A673 (cell line): Measurements from ENCODE around the gene XPA. TPM values are rescaled to one million over a fixed set of nuclear protein-coding genes. Genes with fewer than 3 reads are reported as not detected.

Experiments
- BruUV-seq: library from RNA; stranded (reverse); fragments of 400-500 nt; replicated peaks from 2 replicates; lab custom pipeline; 2021; lab: Mats Ljungman, UMichigan
- CTCF ChIA-PET: fragments of 300-600 bp; sonication (Branson Sonifier 250); formaldehyde crosslinking; loops from one replicate; lab custom pipeline; 2022; ENCODE audit warnings: antibody characterized with exemption; lab: Charles Lee
- POLR2A ChIA-PET: fragments of 300-600 bp; sonication (Branson Sonifier 250); formaldehyde crosslinking; loops from one replicate; lab custom pipeline; 2022; ENCODE audit warnings: antibody characterized with exemption; ENCODE audit not compliant: low non-redundant PET; lab: Charles Lee
- DNase-seq: peaks from one replicate; pipeline ENCODE4 v3.0.0-alpha.2; 2015; ENCODE audit warnings: low spot score
- H3K27ac ChIP-seq: fragments of 200-600 bp; sonication (generic); 2 replicates; pipeline ENCODE4 v1.5.1; 2016; ENCODE audit warnings: mixed run types, low read depth, mild to moderate bottlenecking, mixed read lengths, antibody characterized with exemption, low read length; ENCODE audit not compliant: poor library complexity, severe bottlenecking
- H3K27me3 ChIP-seq: fragments of 200-600 bp; sonication (generic); replicated peaks from 2 replicates; pipeline ENCODE4 v1.6.1; 2017; ENCODE audit warnings: mixed run types, low read depth, mild to moderate bottlenecking, mixed read lengths, antibody characterized with exemption, low read length; ENCODE audit not compliant: insufficient read depth, poor library complexity
- H3K36me3 ChIP-seq: fragments of 200-600 bp; sonication (generic); 2 replicates; pipeline ENCODE4 v1.6.1; 2016; ENCODE audit warnings: mixed run types, mild to moderate bottlenecking, mixed read lengths, antibody characterized with exemption, low read length; ENCODE audit not compliant: insufficient read depth, poor library complexity, severe bottlenecking
- H3K4me1 ChIP-seq: fragments of 200-600 bp; sonication (generic); 2 replicates; pipeline ENCODE4 v1.6.1; 2017; ENCODE audit warnings: mixed run types, mild to moderate bottlenecking, mixed read lengths, antibody characterized with exemption, low read length; ENCODE audit not compliant: insufficient read depth, poor library complexity, severe bottlenecking
- H3K4me3 ChIP-seq: fragments of 200-600 bp; sonication (generic); 2 replicates; pipeline ENCODE4 v1.5.1; 2016; ENCODE audit warnings: low read depth, mixed run types, mild to moderate bottlenecking, mixed read lengths, low read length; ENCODE audit not compliant: poor library complexity, severe bottlenecking
- H3K9me3 ChIP-seq: fragments of 200-600 bp; sonication (generic); 2 replicates; pipeline ENCODE4 v1.6.1; 2016; ENCODE audit warnings: mixed run types, low read depth, mild to moderate bottlenecking, mixed read lengths, antibody characterized with exemption, low read length; ENCODE audit not compliant: poor library complexity, severe bottlenecking
- CTCF ChIP-seq: fragments of 300-800, 200-600 bp; sonication (generic); conservative IDR thresholded peaks from 2 replicates; pipeline ENCODE4 v1.5.1; 2017; ENCODE audit warnings: low read depth, mild to moderate bottlenecking, antibody characterized with exemption, low read length, moderate library complexity, mixed read lengths
- EZH2 ChIP-seq: fragments of 200-600 bp; sonication (generic); IDR thresholded peaks from 2 replicates; pipeline ENCODE4 v1.6.1; 2017; ENCODE audit warnings: borderline replicate concordance, low read depth, mild to moderate bottlenecking, mixed read lengths, antibody characterized with exemption, low read length; ENCODE audit not compliant: poor library complexity, severe bottlenecking
- intact Hi-C: fragments of 100-400 bp; cut with micrococcal nuclease; formaldehyde crosslinking; loops from one replicate; pipeline ENCODE4 v1.10.0; 2022; ENCODE audit not compliant: unreplicated experiment
- total RNA-seq: library from RNA; stranded (reverse); gene quantifications from 2 replicates; pipeline ENCODE4 v1.2.3, GENCODE V29; 2021

The XPA gene
- total RNA-seq, 1 experiment from 2014 or later = 15.6 TPM

GRCh38 chr9:97636903-97637302 is 60.2 kb downstream of the XPA start:
- peaks cover 16% of the 10 kb centered on the region for H3K4me1 ChIP-seq
- ChIA-PET CTCF (no interaction called here), POLR2A (no interaction called here)
- intact Hi-C loops = no loop called here
- H3K27me3 ChIP-seq = no peaks in the 10 kb centered on the region
- H3K36me3 ChIP-seq = peaks cover 10% of the 10 kb centered on the region
- H3K9me3 ChIP-seq = no peaks in the 10 kb centered on the region
- TF ChIP-seq CTCF = no peak
- no peak for TF ChIP-seq EZH2
- H3K4me3 ChIP-seq = no peak overlapping the region
- H3K27ac ChIP-seq = no peak overlapping the region
- no peak for DNase-seq
- no TSS peak for BruUV-seq

- CTCF ChIA-PET = no interaction called here
- H3K27ac ChIP-seq = peak overlapping the region; percentile 99
- peaks cover 16% of the 10 kb centered on the region for H3K4me1 ChIP-seq
- intact Hi-C loops = no loop called here
- POLR2A ChIA-PET = no interaction called here
- H3K9me3 ChIP-seq = no peaks in the 10 kb centered on the region
- no peak for DNase-seq
- H3K27me3 ChIP-seq = no peaks in the 10 kb centered on the region
- BruUV-seq = no TSS peak
- H3K4me3 ChIP-seq = peak overlapping the region; percentile 96
- TF ChIP-seq EZH2 = no peak
- TF ChIP-seq CTCF = no peak
- H3K36me3 ChIP-seq = no peaks in the 10 kb centered on the region
Measured at GRCh38 chr9:97635026-97635425, 62.1 kb downstream of the XPA start.

GRCh38 chr9:97633859-97634490 is 63.2 kb downstream of the XPA start:
- no TSS peak for BruUV-seq
- Histone ChIP-seq H3K9me3 (no peaks in the 10 kb centered on the region), H3K27ac (peak overlapping the region; percentile 99), H3K27me3 (no peaks in the 10 kb centered on the region), H3K36me3 (no peaks in the 10 kb centered on the region), H3K4me3 (peak overlapping the region; percentile 96), H3K4me1 (peaks cover 16% of the 10 kb centered on the region)
- POLR2A ChIA-PET = no interaction called here
- intact Hi-C loops = no loop called here
- TF ChIP-seq EZH2 (no peak), CTCF (no peak)
- no peak for DNase-seq
- CTCF ChIA-PET = interaction anchor here (0.5 kb wide), 1 partner anchor 19 kb away, joined by 3 read pairs; no protein-coding TSS in a partner anchor
